Activated gamma-delta T cell (primary cell): Measurements from ENCODE around the gene CALN1.

Experiments used
- DNase-seq: peaks from one replicate; lab custom pipeline; 2025; lab: John Stamatoyannopoulos, UW

CALN1 gene

DNA sequence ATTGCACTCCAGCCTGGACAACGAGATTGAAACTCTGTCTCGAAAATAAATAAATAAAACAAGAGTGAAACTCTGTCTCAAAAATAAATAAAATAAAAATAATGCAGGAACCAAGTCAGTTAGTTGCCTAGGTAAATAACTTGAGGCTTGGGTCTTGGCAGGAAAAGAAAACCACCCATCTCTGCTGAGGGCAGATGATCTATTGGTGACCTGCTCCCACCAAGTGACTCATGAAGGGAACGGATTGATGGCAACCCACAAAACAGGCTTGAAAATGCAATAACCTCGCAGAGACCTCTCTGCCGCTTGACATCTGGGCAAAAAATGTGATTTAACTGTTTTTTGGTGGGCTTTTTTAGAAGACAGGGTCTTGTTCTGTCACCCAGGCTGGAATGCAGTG is 86.6 kb downstream of the CALN1 start:
- DNase-seq: no peak

DNA sequence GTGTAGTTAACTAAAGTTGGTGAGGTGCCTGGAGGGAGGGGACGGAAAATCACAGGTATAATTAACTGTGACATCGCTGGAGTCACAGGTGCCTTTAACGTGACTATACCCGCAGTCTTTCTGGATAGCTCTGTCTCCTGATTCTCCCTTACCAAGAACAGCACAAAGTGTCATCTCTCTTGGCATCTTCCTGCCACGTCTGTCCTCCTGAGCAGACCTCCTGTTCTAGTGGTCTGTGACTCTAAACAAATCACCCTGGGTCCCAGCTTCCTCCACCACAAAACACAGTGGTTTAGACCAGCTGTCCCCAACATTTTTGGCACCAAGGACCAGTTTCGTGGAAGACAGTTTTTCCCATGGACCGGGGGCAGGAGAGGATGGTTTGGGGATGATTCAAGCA is 90.5 kb downstream of the CALN1 start:
- DNase-seq: no peak

DNA sequence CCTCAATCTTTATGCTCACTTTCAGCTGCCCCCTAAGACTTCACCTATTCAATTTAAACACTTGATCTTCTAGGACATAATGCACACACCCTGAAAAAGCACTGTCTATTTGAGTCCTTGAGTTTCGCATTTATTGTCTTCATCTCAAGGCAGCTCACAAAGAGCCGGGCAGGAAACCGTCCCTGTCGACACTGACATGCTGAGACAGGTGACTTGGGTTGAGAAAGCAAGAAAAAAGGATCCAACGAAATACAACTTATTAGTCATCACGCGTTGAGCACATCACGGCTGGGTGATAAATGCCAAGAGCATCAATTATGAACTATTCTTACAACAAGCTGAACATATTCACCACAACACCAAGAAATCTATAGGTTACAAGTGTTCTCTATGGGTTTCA is 91.1 kb downstream of the CALN1 start:
- no peak for DNase-seq

DNA sequence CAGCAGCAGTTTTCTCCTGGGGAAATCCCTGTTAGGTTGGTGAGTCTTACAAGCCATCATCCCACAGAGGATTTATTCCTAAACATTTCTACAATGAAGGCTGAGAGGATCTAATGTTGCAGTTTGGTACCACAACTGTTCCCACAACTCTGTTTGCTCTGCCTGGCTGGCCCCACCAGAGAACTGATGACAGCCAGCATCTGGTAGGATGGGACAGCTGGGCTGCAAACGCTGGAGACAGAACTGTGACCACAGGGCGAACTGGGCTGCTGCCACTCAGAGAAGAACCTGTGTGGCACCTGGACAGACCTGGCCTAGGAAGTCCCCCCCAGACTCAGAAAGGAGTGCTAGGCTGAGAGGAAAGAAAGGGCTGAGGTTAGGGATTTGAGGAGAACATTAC is 94.8 kb downstream of the CALN1 start:
- no peak for DNase-seq

DNA sequence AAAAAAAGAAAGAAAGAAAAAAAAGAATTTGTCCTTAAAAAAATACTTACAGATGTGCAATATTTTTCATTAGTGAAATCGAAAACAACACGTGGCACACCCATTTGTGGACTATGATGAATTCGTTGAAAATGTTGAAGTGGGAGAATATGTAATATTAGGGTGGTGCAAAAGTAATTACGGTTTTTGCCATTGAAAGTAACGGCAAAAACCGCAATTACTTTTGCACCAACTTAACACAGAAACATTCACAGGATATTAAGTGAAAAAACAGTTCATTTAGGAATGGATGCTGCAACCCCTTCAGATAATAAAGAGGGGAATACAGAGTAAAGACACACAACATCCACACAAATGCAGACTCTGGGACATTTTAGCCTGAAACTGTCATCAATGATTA is 96.0 kb downstream of the CALN1 start:
- no peak for DNase-seq

DNA sequence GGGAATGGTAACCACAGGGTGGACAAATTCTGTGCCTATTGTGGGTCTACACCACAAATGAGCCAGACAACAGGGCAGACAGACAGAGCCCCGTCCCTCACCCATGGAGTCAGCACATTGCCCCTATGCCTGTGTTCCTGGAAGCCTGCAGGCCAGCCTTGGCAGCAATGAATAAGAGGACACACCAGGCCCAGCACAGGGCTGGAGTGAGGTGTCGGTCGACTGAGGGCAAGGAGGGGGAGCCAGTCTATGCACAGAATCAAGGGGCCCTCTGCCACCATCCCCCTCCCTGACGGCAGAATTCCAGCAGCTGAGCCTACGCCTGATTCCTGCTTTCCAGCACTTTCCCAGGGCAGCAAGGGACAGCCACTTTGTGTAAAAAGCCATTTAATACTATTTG is 98.2 kb downstream of the CALN1 start:
- no peak for DNase-seq

DNA sequence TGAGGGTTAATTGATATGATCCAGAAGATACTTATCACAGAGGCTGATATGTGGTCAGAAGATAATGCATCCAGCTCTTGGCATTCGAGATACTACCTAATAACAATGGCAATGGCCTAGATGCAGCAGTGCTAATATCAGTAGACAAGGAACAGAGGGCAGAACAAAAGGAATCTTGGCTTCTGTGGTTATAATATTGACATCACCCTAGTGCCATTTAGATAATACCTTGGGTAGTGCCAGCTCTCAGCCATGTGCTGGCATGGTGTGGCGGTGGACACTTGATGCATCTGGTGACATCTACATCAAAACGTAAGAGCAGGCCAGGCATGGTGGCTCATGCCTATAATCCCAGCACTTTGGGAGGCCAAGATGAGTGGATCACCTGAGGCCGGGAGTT is 101.8 kb downstream of the CALN1 start:
- no peak for DNase-seq

DNA sequence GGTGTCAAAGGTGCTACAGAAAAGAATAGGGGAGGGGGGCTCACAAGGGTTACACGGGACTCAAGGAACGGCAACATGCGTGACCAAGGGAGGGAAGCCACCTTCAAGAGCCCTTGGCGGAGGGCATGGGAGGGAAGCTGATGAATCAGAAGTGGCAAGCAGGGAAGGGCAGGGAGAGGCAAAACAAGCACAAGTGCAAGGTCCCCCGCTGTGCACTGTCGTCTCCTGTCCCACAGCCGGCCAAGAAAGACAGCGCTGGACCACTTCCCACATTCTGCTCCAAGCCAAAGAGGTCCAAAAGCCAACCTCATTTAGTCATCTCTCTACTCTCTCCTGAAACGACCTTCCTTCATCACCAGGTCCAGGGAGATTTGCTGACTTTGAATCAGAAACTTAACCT is 102.7 kb downstream of the CALN1 start:
- no peak for DNase-seq

DNA sequence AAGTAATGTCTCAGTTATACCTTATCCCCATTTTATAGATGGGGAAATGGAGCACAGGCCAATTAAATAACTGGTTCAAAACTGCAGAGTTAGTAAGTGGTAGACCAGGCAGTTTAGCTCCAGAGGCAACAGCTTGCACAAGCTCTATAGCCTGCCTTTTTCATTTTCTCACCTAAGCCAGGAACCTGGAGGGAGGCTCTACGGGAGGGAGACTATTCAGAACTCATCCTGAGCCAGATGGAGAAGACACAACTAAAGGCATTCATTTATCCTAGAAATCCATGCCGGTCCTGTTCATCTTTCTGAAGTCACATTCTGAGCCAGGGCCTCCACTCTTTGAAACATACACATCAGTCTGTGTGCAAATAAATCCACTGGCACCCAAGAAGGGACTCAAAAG is 103.2 kb downstream of the CALN1 start:
- DNase-seq: no peak

DNA sequence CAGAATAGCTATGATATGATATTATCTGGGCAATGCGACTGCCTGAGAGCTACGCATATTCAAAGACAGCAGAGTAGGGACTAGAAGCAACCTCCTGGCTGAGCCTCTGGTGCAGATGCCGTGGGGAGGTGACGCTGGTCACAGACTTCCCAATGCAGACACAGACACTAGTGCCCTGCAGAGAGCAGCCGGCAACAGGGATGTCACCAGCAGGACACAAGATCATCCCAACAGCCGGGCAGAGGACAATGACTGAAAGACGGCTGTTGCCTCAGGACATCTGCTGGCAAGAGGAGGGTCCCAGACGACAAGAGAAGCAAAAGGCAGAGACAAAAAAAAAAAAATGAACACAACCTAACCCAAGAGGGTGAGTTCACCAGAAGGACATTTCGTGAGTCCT is 104.6 kb downstream of the CALN1 start:
- DNase-seq: no peak

DNA sequence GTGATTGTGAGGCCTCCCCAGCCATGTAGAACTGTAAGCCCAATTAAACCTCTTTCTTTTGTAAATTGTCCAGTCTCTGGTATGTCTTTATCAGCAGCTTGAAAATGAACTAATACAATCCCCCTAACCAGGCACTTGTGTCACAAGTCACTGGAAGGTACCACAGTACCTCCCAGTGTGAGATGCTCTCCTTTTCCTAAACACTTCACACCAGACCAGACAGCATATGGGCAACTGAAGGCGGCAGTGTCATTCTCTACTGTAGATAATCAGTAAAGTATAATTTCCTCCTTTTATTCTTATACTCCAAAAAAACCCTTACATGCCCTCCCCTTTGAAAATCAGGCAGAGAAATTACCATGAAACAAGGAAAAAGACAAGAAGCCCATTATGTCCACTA is 113.2 kb downstream of the CALN1 start:
- no peak for DNase-seq

DNA sequence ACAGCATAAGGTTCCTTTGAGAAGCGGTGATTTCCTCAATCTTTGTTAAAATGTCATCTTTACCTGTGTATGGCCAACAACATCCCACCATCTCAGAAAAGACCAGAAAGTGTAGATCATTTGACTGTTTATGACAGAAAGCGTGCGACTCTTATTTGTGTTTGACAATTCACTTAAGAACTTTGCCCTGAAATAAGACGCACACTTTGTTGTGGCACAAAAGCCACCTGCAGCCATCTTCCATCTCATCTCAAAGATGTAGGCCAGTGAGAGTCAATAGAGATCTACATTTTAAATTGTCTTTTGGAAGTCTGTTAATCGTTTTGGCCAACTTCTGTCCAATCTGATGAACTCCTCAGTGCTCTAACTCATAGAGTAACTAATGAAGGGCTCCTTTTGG is 114.0 kb downstream of the CALN1 start:
- no peak for DNase-seq

DNA sequence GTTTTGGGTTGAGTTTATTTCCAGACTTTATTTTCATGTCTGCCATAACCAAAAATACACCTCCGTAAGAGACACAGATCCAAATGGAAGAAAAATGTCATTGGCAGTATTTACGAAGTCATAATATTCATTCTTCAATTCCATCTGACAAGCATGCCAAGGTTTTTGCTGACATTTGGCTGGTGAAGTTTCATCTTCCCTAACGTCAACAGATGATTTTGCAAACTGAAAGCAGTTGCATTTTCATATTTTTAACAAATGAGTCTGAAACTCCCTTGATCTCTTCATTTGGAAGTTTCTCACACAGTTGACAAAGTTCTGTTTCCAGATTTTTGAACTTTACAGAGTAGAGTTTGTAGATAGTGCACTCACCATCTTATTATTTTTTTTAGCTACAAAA is 114.5 kb downstream of the CALN1 start:
- DNase-seq: no peak

DNA sequence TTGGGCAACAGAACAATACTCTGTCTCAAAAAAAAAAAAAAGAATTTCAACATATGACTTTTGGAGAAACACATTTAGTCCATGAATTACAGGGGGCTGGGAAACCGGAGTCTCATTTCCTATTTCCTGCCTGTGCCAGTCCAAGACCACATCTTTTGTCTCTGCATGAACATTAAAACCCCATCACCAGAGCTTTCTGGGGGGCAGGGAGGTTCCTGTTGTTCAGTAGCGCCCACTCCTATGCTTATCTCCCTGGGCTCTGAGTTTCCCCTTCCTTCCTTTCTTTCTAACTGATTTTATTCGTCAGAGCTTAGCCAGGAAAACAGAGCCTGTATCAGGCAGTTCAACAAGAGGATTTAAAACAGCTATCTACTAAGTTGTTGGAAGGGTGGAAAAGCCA is 119.3 kb downstream of the CALN1 start:
- no peak for DNase-seq

DNA sequence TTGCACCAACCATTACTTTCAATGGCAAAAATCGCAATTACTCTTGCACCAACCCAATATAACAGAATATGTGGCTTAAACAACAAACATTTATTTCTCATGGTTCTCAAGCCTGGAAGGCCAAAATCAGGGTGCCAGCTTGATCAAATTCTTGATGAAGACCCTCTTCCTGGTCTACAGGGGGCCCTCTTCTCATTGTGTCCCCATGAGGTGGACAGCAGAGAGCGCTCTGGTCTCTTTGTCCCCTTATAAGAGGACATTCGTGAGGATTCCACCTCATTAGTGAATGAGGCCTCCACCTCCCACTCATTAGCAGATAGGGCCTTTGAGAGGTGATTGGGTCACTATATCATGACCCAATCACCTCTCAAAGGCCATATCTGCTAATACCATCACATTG is 120.0 kb downstream of the CALN1 start:
- no peak for DNase-seq

DNA sequence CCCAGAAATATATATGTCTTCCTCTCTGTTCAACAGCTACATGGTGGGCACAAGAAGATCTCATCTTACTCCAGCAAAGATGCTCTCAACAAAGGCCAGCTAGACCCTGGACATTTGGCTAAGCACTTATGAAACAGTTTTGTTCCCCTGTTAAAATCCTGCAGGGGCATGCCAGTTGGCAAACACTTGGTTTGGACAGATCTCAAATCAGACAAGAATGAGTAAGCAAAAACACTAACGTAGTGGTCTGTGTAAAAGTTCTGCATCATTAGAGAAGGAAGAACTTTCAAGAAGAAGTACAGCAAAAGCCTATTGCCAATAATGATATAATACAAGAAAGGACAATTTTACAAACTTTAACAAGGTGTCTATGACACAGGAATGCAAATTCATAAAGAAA is 125.6 kb downstream of the CALN1 start:
- DNase-seq: no peak

DNA sequence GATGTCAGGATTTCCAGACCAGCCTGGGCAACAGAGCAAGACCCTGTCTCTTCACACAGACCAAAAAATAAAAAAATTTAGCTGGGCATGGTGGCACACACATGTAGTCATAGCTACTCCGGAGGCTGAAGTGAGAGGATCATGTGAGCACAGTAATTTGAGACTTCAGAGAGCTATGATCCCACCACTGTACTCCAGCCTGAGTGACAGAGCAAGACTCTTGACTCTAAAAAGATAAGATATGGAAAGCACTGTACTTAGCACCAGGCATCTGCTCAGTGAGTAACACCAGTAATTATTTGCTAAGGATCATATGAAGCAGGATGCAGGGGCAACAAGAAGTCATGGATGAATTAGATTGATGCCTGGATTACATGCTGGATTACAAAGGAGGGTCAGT is 128.8 kb downstream of the CALN1 start:
- no peak for DNase-seq

DNA sequence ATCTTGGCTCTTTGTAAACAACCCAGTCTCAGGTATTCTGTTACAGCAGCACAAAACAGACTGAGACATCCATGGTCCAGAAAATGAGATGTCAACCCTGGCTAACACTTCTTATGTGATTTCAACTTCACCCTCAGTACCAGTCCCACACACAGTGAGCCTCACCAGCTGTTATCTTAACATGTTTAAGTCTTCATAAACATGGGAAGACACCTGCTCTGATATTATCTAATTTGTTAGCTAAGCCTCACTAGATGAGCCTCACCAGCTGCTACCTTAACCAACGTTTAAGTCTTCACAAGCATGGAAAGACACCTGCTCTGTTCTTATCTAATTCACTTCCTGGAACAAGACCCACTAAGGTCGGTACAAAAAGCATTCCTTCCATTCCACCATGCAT is 130.8 kb downstream of the CALN1 start:
- DNase-seq: no peak

DNA sequence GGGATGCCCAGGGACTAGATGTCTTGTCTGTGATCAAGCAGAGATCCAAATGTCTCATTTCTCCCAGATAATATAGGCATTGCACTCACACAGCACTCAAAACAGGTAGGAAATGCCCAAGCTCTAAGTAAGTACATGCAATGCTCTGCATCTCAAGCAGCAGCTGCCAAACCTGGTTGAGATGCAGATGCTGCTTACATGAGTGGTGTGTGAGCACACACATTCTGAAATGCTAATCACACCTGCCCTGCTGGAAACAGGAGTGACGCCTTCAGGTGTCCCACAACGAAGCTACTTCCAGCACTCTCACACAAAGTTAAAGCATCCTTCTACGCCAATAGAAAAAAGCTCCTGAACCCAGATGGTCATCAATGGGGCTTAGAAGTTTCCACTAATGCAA is 132.9 kb downstream of the CALN1 start:
- no peak for DNase-seq

DNA sequence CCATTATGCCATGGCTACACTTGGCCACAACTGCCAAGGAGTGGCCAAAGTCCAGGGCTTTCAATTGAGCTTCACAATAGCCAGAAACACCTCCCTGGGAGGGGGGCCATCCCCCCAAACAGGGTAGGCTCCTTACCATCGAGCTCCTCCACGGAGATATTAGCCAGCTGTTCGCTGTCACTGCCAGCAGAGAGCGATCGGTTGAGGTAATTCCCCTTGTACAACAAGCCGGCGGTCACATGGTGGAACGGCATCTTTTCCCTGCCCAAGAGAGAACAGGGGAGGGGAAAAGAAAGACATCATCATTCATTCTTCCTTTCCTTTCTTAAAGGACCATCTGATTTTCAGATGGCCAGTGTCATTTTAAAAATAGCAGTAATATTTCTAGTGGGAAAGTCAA is 133.6 kb downstream of the CALN1 start:
- no peak for DNase-seq

DNA sequence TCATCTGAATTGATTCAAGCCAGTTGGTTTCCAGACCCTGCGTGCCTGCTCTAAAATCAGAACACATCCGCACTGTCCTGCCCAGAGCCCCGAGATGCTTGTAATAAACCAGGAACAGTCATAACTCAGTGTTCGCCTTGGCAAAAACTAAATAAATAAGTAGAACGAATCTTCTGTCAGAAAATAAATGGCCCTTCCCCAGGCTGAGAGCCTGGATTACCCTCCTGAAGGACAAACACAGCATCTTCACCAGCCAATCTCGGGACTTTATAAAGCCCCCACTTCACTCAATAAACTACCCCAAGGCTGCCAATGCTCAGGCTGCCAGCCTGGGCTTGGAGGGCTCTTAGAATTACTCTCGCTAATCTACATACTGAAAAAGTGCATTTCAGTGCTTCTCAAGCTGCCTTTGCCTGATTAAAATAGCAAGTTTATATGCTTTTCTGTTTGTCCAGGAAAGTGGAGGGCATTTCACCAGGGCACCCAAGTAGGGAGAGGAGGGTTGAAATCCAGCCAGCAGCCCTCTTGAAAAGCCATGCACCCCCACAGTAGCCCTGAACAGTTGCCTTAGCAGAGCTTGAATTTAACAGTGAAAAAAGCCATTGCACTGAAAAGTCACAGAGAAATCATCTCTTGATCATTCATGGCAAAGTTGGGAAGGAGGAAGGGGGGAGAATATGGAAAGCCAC is 136.6 kb downstream of the CALN1 start:
- no peak for DNase-seq

DNA sequence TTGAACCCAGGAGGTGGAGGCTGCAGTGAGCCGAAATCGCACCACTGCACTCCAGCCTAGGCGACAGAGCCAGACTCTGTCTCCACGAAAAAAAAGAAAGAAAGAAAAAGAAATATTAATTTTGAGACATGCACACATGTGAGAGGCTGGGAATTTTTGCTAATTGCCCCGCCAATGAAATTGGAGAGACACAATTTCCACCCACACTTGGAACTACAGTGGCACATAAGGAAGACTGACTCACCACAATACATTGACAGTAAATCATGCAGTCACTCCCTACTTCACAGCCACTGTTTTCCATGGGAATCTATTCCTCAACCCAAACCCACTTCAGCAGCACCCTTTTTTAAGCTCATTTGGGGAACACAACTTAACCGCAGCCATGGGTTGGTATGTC is 139.7 kb downstream of the CALN1 start:
- DNase-seq: no peak

DNA sequence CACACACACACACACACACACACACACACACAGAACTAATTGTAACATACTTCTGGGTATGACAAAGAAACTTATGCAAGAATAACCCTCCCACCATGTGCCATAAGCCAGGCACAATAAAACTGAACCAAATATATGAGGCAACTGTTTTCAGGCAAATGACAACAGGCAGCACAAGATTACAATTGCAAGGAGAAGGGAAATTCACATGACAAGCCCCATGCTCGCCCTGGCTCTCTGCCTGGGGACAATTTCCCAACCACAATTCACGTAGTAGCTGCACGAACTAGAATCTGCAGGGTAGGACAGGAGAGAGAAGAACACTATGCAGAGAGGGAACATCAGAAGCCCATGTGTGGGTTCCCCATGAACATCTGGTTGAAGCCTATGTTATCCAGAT is 143.3 kb downstream of the CALN1 start:
- DNase-seq: no peak

DNA sequence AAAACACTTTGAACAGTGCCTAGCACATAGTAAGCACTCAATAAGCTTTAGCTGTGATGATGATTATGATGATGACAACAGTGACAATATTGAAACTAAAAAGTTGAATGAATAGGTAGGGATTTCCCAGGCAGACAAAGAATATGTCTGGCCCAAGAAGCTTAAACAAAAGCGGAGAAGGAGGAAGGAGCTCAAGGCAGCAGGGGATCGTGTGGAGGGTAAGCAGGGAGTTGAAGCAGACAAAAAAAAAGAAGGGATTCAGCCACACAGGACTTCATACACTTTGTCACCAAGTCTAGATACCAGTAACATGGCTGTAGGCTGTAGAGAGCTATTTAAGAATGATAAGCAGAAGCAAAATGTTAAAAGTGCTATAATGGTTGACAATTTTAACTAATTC is 144.0 kb downstream of the CALN1 start:
- no peak for DNase-seq

DNA sequence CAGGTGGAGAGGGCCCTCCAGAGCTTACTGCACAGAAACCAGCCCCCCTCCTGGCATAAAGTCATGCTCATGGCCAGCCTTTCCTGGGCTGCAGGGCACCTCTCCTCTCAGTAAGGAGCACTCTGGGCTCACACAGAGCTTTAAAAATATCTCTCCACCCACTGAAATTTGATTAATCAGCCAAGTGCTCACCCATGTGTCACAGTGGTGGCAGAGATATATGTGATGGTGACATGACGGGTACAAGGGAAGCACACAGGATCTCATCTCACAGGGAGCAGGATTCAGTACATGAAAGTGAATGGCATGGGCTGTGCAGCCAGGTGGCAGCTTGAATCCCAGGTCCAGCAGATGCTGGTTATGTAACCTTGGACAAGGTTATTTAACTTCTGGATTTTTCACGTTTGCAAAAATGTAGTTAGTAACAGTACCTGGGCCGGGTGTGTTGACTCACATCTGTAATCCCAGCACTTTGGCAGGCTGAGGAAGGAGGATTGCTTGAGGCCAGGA is 144.8 kb downstream of the CALN1 start:
- DNase-seq: no peak
